ACC112 (cell line): Measurements from ENCODE around the gene TRERF1.
"Not testable (repeated sequence)": the region's sequence is repeated elsewhere in the genome, so short reads cannot be mapped to it uniquely, and the experiment has no call there.

Source experiments
- H2AFZ ChIP-seq: fragments of 200-600 bp; sonication (generic); one replicate; pipeline ENCODE4 v1.6.0; 2017; ENCODE audit warnings: antibody characterized with exemption, low read length; ENCODE audit not compliant: unreplicated experiment
- H3K27ac ChIP-seq: fragments of 200-600 bp; sonication (generic); 2 replicates; pipeline ENCODE4 v1.5.1; 2014; ENCODE audit warnings: low read depth, mild to moderate bottlenecking, antibody characterized with exemption, low read length, moderate library complexity
- H3K27me3 ChIP-seq: fragments of 200-600 bp; sonication (generic); 2 replicates; pipeline ENCODE4 v1.6.1; 2014; ENCODE audit warnings: mild to moderate bottlenecking, antibody characterized with exemption, low read length, moderate library complexity, mixed read lengths; ENCODE audit not compliant: insufficient read depth
- H3K36me3 ChIP-seq: fragments of 200-600 bp; sonication (generic); 2 replicates; pipeline ENCODE4 v1.6.1; 2016; ENCODE audit warnings: mild to moderate bottlenecking, antibody characterized with exemption, low read length, moderate library complexity, mixed read lengths; ENCODE audit not compliant: insufficient read depth
- H3K4me1 ChIP-seq: fragments of 200-600 bp; sonication (generic); one replicate; pipeline ENCODE4 v1.6.1; 2016; ENCODE audit warnings: low read length, mixed read lengths; ENCODE audit not compliant: insufficient read depth, unreplicated experiment, control insufficient read depth
- H3K4me3 ChIP-seq: fragments of 200-600 bp; sonication (generic); 2 replicates; pipeline ENCODE4 v1.5.1; 2014; ENCODE audit warnings: mild to moderate bottlenecking, low read depth, low read length
- H3K79me2 ChIP-seq: fragments of 200-600 bp; sonication (generic); one replicate; pipeline ENCODE4 v1.6.0; 2016; ENCODE audit warnings: low read length; ENCODE audit not compliant: control insufficient read depth, unreplicated experiment, insufficient read depth

TRERF1 gene

GRCh38 chr6:42222448-42222847, 229.3 kb downstream of the TRERF1 start:
- no peaks in the 10 kb centered on the region for H3K36me3 ChIP-seq
- no peaks in the 10 kb centered on the region for H3K27me3 ChIP-seq
- no peak overlapping the region for H3K27ac ChIP-seq
- H2AFZ ChIP-seq = no peak overlapping the region
- no peak overlapping the region for H3K4me3 ChIP-seq
- no peaks in the 10 kb centered on the region for H3K79me2 ChIP-seq
- H3K4me1 ChIP-seq = peaks cover 36% of the 10 kb centered on the region

- peaks cover 29% of the 10 kb centered on the region for H3K4me1 ChIP-seq
- peaks cover 4% of the 10 kb centered on the region for H3K79me2 ChIP-seq
- H3K27ac ChIP-seq = no peak overlapping the region
- H3K4me3 ChIP-seq = no peak overlapping the region
- H3K27me3 ChIP-seq = no peaks in the 10 kb centered on the region
- no peak overlapping the region for H2AFZ ChIP-seq
- H3K36me3 ChIP-seq = no peaks in the 10 kb centered on the region
These were observed 230.2 kb downstream of the TRERF1 start for GRCh38 chr6:42221546-42221945.

GRCh38 chr6:42220807-42221206, 230.9 kb downstream of the TRERF1 start:
- H3K36me3 ChIP-seq = no peaks in the 10 kb centered on the region
- H3K4me1 ChIP-seq = peaks cover 25% of the 10 kb centered on the region
- no peak overlapping the region for H3K4me3 ChIP-seq
- H3K27me3 ChIP-seq = no peaks in the 10 kb centered on the region
- H2AFZ ChIP-seq = no peak overlapping the region
- peaks cover 7% of the 10 kb centered on the region for H3K79me2 ChIP-seq
- H3K27ac ChIP-seq = no peak overlapping the region

- Histone ChIP-seq H3K36me3 (peaks cover 6% of the 10 kb centered on the region; the same call in 1 of the 2 replicates), H3K79me2 (peaks cover 18% of the 10 kb centered on the region), H3K27me3 (no peaks in the 10 kb centered on the region), H3K4me1 (peaks cover 14% of the 10 kb centered on the region), H2AFZ (peak within 1 kb of the TSS; percentile 93), H3K4me3 (peak within 1 kb of the TSS; percentile 78), H3K27ac (peak within 1 kb of the TSS; percentile 69)
These were observed 234.0 kb downstream of the TRERF1 start, which contains the start of gene MRPS10 for GRCh38 chr6:42217519-42218367. Gene MRPS10, minus strand, starts transcription at chr6:42217861. Its CDS starts 12 bp downstream, at chr6:42217849.

GRCh38 chr6:42217157-42217518, 234.6 kb downstream of the TRERF1 start:
- Histone ChIP-seq H3K4me3 (peak overlapping the region; percentile 78), H3K4me1 (peaks cover 14% of the 10 kb centered on the region), H2AFZ (peak overlapping the region; percentile 93), H3K79me2 (peaks cover 20% of the 10 kb centered on the region), H3K27me3 (no peaks in the 10 kb centered on the region), H3K36me3 (peaks cover 11% of the 10 kb centered on the region; the same call in 1 of the 2 replicates), H3K27ac (peak overlapping the region; percentile 69)

- H3K36me3 ChIP-seq = peaks cover 16% of the 10 kb centered on the region; the same call in 1 of the 2 replicates
- peaks cover 14% of the 10 kb centered on the region for H3K4me1 ChIP-seq
- peaks cover 20% of the 10 kb centered on the region for H3K79me2 ChIP-seq
- H3K27ac ChIP-seq, H3K27me3 ChIP-seq, H2AFZ ChIP-seq: not testable (repeated sequence)
- peak overlapping the region; percentile 78 for H3K4me3 ChIP-seq
These were observed 235.2 kb downstream of the TRERF1 start for GRCh38 chr6:42216495-42216894.

GRCh38 chr6:42212442-42212841, 239.3 kb downstream of the TRERF1 start:
- Histone ChIP-seq H2AFZ (no peak overlapping the region), H3K36me3 (peaks cover 35% of the 10 kb centered on the region), H3K4me1 (peaks cover 19% of the 10 kb centered on the region), H3K79me2 (peaks cover 20% of the 10 kb centered on the region), H3K4me3 (no peak overlapping the region), H3K27me3 (no peaks in the 10 kb centered on the region), H3K27ac (no peak overlapping the region)

GRCh38 chr6:42211726-42212125, 240.0 kb downstream of the TRERF1 start:
- Histone ChIP-seq H2AFZ (no peak overlapping the region), H3K27me3 (no peaks in the 10 kb centered on the region), H3K27ac (no peak overlapping the region), H3K79me2 (peaks cover 18% of the 10 kb centered on the region), H3K4me3 (no peak overlapping the region), H3K36me3 (peaks cover 35% of the 10 kb centered on the region), H3K4me1 (peaks cover 18% of the 10 kb centered on the region)

GRCh38 chr6:42210551-42210950, 241.2 kb downstream of the TRERF1 start:
- 0 out of 2 replicates have a peak overlapping the region, but pooled peaks have one; percentile 20 for H3K27ac ChIP-seq
- peaks cover 10% of the 10 kb centered on the region for H3K4me1 ChIP-seq
- no peak overlapping the region for H3K4me3 ChIP-seq
- peaks cover 39% of the 10 kb centered on the region for H3K36me3 ChIP-seq
- no peaks in the 10 kb centered on the region for H3K27me3 ChIP-seq
- peaks cover 13% of the 10 kb centered on the region for H3K79me2 ChIP-seq
- H2AFZ ChIP-seq = no peak overlapping the region

GRCh38 chr6:42207559-42207958, 244.2 kb downstream of the TRERF1 start:
- peaks cover 17% of the 10 kb centered on the region for H3K4me1 ChIP-seq
- not testable (repeated sequence) for H3K4me3 ChIP-seq
- H3K36me3 ChIP-seq = peaks cover 33% of the 10 kb centered on the region

GRCh38 chr6:42204768-42205282, 246.9 kb downstream of the TRERF1 start:
- Histone ChIP-seq H3K36me3 (peaks cover 15% of the 10 kb centered on the region), H3K27me3 (no peaks in the 10 kb centered on the region), H3K79me2 (no peaks in the 10 kb centered on the region), H3K27ac (no peak overlapping the region), H3K4me3 (no peak overlapping the region), H2AFZ (no peak overlapping the region), H3K4me1 (peaks cover 18% of the 10 kb centered on the region)

More at GRCh38 chr6:42207559-42207958, 244.2 kb downstream of the TRERF1 start:
- not testable (repeated sequence) for H2AFZ ChIP-seq, H3K27ac ChIP-seq, H3K79me2 ChIP-seq, H3K27me3 ChIP-seq
